Measurements from ENCODE around the gene NKX2-4. TPM values are rescaled to one million over a fixed set of nuclear protein-coding genes. Genes with fewer than 3 reads are reported as not detected.

NKX2-4 gene
- total RNA-seq, 1 experiment from 2014 or later = 0.15 TPM

DNA sequence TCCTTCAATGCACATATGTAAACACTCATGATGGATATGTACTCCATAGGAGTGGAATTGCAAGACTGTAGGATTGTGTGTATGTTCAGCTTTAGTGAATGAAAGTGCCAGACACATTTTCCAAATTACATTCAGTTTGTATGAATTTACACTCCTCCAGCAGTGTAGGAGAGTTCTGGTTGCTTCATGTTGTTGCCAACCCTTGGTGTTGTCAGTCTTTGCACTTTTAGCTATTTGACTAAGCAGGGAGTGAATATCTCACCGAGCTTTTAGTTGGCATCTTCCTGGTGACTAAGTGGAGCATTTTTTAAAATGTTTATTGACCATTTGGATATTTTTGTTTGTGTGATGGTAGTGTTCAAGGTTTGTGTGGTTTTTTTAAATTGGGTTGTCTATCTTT is 23.9 kb downstream of the NKX2-4 start:
- TF ChIP-seq, protein P1, sequence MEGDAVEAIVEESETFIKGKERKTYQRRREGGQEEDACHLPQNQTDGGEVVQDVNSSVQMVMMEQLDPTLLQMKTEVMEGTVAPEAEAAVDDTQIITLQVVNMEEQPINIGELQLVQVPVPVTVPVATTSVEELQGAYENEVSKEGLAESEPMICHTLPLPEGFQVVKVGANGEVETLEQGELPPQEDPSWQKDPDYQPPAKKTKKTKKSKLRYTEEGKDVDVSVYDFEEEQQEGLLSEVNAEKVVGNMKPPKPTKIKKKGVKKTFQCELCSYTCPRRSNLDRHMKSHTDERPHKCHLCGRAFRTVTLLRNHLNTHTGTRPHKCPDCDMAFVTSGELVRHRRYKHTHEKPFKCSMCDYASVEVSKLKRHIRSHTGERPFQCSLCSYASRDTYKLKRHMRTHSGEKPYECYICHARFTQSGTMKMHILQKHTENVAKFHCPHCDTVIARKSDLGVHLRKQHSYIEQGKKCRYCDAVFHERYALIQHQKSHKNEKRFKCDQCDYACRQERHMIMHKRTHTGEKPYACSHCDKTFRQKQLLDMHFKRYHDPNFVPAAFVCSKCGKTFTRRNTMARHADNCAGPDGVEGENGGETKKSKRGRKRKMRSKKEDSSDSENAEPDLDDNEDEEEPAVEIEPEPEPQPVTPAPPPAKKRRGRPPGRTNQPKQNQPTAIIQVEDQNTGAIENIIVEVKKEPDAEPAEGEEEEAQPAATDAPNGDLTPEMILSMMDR (conservative IDR thresholded peaks at IDR 0.05) = no peak
- Histone ChIP-seq H3K23ac (ENCODE audit: insufficient read length, low read depth, low read length) (no peak overlapping the region), H3K4me2 (ENCODE audit: insufficient read depth, insufficient read length, low read length) (no peak overlapping the region), H4K91ac (ENCODE audit: insufficient read length, low read depth, low read length) (no peak overlapping the region), H2BK12ac (ENCODE audit: insufficient read length, low read depth, low read length) (no peak overlapping the region), H2BK15ac (ENCODE audit: low read depth, low read length) (no peak overlapping the region), H2AK5ac (ENCODE audit: insufficient read length, low read length) (no peak overlapping the region), H4K5ac (ENCODE audit: insufficient read length, low read depth, low read length) (no peak overlapping the region), H3K9me3 (ENCODE audit: control insufficient read depth, low read depth, low read length) (no peaks in the 10 kb centered on the region), H3K79me2 (ENCODE audit: insufficient read depth, low read length) (peaks cover 4% of the 10 kb centered on the region; the same call in 1 of the 2 replicates), H3K4ac (ENCODE audit: low read depth, low read length) (no peak overlapping the region), H4K8ac (replicated peaks; ENCODE audit: insufficient read length, low read depth, low read length) (no peak overlapping the region), H2BK120ac (ENCODE audit: low read depth, low read length, poor library complexity, severe bottlenecking) (no peak overlapping the region), H2BK5ac (ENCODE audit: insufficient read length, low read length) (no peak overlapping the region), H3K79me1 (ENCODE audit: insufficient read depth, low read depth, low read length, poor library complexity, severe bottlenecking) (peaks cover 2% of the 10 kb centered on the region), H3K14ac (ENCODE audit: insufficient read depth, low read length) (no peak overlapping the region), H3K9ac (ENCODE audit: extremely low read depth, insufficient read length, low read length) (no peak overlapping the region), H3K27ac (ENCODE audit: insufficient read length, low read depth, low read length) (no peak overlapping the region), H3K4me1 (ENCODE audit: insufficient read depth, low read length) (no peaks in the 10 kb centered on the region), H2AFZ (ENCODE audit: low read length) (no peak overlapping the region), H3K23me2 (ENCODE audit: insufficient read length, low read depth, low read length, poor library complexity, severe bottlenecking) (no peaks in the 10 kb centered on the region), H2BK20ac (ENCODE audit: low read depth, low read length, poor library complexity, severe bottlenecking) (no peak overlapping the region), H4K20me1 (ENCODE audit: control insufficient read depth, insufficient read depth, insufficient read length) (no peaks in the 10 kb centered on the region), H3K56ac (ENCODE audit: insufficient read length, low read depth, low read length) (no peak overlapping the region), H3K18ac (ENCODE audit: insufficient read length, low read depth, low read length) (no peak overlapping the region), H3T11ph (ENCODE audit: low read length) (no peak overlapping the region), H3K27me3 (ENCODE audit: insufficient read depth, low read length) (no peaks in the 10 kb centered on the region)
- WGBS (ENCODE audit: extremely low coverage, insufficient read length, low lambda C conversion rate) = no CpG with 5 or more reads among the region's 1 CpG
- Mint-ChIP-seq H3K27me3 (ENCODE audit: low read depth) (no peaks in the 10 kb centered on the region), H3K4me3 (no peak overlapping the region), H3K4me1 (peaks cover 9 to 11% of the 10 kb centered on the region in 2 experiments; a peak in 3 of 4 replicates), H3K27ac (peak overlapping the region in 1 of 3 experiments; percentile 9; a peak in 2 of 7 replicates), H3K36me3 (ENCODE audit: insufficient read depth in 1 of 3, low read depth in 3 of 3) (peaks cover 10 to 44% (median 26%) of the 10 kb centered on the region in 3 experiments; a peak in 6 of 7 replicates), H3K9me3 (no peaks in the 10 kb centered on the region)
- no peak for DNase-seq

Data from H9 (cell line).